Stimulated activated CD8-positive, alpha-beta memory T cell treated with anti-CD3 and anti-CD28 coated beads, Interleukin-4, amount 100 ng/mL, for 24 hours (primary cell): ENCODE data around the gene ACP5.
A peak's percentile ranks its signal among the peaks of the same experiment; 100 is the strongest.

Source experiments
- DNase-seq: peaks from one replicate; pipeline ENCODE4 v3.0.0-alpha.2; 2020; ENCODE audit warnings: low read depth

Gene ACP5

DNA sequence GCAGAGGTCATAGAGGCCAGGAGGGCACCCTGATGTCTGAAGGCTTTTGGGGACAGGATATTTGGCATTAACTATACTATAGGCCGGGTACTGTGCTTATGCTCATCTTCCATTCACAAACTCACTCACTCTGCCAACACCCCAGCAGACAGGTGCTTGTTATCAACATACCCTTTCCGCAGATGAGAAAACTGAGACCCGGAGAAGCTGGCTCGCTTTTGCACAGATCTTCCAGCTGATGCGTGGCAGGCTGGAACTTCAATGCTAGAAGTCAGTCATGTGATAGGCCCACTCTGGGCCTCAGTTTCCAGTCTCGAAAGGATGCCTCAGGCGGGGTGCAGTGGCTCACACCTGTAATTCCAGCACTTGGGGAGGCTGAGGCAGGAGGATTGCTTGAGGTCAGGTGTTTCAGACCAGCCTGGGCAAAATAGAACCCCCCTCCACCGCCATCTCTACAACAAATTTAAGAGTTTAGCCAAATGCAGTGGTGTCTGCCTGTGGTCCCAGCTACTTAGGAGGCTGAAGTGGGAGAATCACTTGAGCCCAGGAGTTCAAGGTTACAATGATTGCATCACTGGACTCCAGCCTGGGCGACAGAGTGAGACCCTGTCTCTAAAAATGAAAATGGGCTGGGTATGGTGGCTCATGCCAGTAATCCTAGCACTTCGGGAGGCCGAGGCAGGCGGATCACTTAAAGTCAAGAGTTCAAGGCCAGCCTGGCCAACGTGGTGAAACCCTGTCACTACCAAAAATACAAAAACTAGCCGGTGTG, 29.3 kb downstream of the ACP5 start:
- no peak for DNase-seq

DNA sequence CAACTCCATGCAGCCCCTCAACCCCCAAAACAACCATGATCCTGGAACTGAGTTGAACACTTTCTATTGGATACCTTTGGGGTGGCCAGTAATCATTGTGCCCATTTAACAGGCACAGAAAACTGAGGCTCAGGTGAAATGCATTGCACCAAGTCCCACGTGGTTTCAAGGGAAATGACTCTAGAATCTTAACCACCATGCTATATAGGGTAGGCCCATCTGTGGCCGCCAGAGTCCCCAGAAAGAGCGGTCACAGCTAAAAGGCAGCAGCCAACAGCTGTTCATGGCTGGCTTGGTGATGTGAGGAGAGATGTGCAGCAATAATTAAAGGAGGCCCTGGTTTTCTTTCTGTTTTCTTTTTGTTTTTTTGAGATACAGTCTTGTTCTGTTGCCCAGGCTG, 36.2 kb downstream of the ACP5 start:
- no peak for DNase-seq

DNA sequence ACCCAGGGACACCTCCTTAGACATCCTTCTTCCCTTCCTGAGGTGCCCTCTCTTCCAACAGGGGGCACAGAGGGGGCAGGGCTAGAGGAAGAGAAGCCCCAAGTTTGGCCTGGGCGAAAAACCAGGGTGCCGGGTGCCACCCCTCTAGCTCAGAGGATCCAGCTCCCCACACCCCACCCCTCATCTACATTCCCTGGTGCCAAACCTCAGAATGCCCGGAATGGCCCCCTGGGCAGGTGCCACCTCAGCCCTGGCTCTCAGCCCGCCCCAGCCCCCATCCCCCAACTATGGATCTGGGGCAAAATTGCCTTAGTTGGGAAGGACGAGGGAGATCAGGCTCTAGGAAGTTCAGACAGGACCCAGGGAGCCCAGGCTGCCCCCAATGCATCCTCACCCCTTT, 36.8 kb downstream of the ACP5 start:
- no peak for DNase-seq

DNA sequence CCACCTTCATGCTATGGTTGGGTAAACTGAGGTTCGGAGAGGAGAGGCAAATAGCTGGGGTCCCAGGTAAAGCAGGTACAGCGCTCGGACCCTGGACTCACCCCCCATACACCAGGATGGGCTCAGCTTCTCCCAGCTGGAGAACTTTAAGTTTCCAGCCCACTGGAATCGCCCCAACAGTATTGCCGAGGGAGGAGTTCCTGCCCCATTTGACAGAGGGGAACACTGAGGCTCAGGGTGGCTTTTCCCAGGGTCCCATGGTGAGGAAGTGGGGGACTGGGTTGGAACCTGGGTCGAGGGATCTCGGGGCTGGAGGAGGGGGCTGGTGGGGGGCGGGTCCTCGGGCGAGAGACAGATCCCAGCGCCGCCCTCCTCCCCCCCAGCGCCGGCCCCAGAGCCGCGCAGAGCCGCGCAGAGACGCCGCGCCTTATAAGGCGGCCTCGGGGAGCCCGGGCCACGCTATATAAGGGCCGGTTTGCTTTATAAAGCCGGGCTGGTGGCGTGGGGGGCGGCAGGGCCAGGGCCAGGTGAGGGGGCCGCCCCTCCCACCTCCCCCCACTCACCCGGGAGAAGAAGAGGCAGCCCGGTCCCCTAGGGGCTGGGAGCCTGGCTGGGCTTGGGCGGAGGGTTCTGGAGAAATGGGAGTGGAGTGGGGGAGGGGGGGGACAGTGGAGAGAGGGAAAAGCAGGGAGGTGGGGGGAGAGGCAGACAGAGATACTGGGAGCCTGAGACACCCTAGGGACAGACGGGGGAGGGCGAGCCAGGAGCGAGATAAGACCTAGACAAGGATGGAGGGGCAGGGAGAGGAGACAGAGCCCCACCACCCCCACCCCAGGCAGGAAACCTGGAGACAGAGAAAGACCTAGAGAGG, 37.7 kb downstream of the ACP5 start:
- DNase-seq, result no peak

DNA sequence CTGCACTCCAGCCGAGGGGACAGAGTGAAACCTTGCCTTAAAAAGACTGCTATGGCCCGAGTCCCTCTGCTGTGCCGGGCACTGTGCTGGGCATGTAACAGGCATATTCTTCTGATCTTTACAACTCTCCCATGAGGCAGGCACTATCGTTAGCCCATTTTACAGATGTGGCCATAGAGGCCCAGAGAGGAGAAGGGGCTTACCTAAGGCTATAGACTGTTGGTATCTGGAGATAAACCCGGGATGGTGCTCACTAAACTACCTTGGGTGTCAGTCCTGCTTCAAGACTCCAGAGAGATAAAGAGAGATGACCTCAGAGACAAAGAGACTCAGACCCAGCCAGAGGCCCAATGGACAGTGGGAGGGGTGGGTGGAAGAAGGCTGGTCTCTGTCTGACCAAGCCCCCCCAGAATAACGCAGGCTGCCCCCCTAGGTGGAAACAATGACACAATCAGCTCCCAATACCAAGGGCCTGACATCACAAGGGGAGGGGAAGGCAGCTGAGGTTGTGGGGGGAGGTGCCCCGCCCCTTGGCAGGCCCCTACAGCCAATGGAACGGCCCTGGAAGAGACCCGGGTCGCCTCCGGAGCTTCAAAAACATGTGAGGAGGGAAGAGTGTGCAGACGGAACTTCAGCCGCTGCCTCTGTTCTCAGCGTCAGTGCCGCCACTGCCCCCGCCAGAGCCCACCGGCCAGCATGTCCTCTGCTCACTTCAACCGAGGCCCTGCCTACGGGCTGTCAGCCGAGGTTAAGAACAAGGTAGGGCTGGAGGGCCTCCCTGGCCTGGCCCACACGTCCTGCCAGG, 39.0 kb downstream of the ACP5 start, which contains the start of gene CNN1:
CNN1 (plus strand) TSS at position 620 of the 805 bp plus-strand sequence; CDS start at position 697, 77 bp downstream.
- DNase-seq, result no peak

DNA sequence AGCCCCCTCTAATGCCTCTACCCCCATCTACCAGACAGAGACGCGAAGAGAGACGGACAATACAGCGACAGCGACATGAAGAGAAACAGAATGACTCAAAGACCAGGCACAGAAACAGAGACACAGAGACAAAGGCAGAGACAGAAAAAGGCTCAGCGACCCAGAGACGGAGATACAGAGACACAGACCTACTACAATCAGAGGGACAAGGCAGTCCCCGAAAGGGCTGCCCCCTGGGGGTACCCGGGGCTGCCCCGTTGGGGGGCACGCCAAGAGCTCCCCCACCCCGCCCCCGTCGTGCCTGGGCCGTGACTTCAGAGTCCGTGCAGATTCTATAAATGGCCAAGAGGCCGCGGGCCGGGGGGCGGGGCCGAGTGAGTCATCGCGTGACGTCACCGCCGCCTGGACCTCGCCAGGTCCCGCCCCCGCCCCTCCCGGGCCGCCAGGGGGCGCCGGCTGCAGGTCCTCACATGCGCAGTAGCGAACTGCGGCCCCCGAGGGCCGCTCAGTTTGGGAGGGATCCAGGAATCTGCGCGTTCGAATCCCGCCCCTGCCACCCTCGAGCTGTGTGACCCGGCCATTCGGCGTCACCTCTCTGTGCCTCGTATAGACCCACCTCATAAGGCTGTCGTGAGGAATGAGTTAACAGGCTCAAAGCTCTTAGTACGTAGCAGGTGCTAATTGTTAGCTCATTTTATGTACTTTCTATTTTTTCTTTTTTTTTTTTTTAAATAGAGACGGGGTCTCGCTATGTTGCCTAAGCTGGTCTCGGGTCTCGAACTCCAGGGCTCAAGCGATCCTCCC, 41.5 kb downstream of the ACP5 start:
- DNase-seq, result peak; percentile 83

DNA sequence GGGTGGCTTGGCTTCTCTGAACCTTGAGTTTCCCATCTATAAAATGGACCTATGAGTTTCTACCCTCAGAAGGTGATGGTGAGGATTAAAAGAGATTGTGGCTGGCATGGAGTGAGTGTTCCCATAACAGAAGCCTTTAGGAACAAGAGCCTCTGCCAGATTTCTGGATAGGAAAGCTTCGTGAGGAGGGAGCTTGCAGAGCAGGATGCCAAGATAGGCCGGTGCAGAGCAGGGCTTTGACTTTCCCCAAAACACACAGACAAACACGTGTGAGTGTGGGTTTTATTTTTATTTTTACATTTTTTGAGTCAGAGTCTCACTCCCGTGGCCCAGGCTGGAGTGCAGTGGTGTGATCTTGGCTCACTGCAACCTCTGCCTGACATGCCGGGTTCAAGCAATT, 42.5 kb downstream of the ACP5 start:
- DNase-seq, result no peak

DNA sequence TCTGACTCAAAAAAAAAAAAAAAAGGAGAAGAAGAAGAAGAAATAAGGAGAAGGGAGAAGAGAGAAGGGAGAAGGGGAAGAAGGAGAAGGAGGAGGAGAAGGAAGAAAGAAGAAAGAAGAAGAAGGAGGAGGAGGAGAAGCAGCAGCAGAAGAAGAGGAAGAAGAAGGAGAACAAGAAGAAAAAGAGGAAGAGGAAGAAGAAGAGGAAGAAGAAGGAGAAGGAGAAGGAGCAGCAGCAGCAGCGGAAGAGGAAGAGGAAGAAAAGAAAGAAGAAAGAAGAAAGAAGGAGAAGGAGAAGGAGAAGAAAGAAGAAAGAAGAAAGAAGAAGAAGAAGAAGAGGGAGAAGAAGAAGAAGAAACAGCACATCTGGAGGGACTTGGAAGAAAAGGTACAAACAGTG, 42.9 kb downstream of the ACP5 start:
- DNase-seq, result no peak

DNA sequence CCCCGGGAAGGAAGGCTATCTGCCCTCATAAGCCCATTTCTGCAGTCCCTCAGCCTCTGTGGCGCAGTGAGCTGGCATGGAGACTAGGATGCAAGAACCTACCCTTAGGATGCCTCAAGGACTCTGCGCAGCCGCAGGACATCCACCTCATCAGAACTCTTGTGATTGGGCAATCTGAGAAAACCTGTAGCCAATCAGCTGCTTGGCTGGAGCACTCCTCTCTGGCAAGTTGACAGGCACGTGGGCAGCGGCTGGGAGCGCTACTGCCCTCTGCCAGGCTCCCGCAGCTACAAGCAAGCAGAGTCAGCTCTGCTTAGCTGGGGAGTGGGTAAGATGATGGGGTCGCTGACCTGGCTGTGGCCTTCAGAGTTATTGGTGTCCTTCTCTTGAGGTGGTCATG, 47.0 kb downstream of the ACP5 start:
- no peak for DNase-seq

DNA sequence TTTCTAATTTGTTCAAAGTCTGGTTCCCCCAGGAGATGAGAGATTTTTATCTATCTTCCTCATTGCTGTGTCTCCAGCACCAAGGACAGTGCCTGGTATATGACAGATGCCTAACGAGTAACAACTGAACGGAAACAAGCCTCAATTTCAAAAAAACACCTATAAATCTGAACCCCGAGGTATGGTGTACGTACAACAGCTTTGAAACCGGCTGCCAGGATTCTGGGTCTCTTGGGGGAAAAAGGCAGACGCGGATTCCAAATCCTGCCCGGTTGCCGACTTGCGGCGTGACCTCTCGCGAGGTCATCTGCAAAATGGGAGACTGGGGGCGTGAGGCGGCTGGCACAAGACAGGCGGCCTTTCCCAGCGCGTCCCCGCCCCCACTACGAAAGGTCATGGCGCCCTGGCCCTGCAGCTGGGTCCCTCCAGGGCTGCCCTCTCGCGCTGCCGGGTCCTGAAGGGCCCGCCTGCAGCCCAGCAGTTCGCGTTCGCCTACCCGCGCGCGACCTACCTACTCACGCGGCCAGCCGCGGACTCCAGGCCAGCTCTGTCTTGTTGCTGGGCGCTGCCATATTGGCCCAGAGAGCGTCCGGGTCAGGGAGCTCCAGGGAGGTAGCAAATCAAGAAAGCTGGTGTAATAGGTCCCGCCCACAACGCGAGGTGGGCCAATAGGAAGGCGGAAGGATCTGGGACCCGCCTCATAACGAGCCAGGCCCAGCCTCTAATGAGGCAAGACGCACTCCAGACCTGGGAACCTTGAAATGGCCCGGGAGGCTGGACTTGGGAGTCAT, 48.7 kb downstream of the ACP5 start, which contains the start of gene ECSIT:
ECSIT (minus strand) TSS at position 584 of the 791 bp plus-strand sequence. CDS start 9,964 bp downstream, outside the sequence.
- peak; percentile 86 for DNase-seq
